SK-N-SH treated with all-trans-retinoic acid at 6 μM for 48 hours (cell line): ENCODE measurements around the gene MAPRE2.

Experiments
- ATAC-seq: fragments of 200-7000 bp; cut with Tn5 transposase; 3 replicates; pipeline ENCODE4 v1.9.1; 2020; ENCODE audit warnings: mild to moderate bottlenecking, moderate library complexity
- ARNTL ChIP-seq: fragments of 450-650 bp; formaldehyde crosslinking; IDR thresholded peaks from 2 replicates; pipeline ENCODE4 v1.5.0; 2020; ENCODE audit warnings: low read depth, mild to moderate bottlenecking, moderate library complexity, borderline replicate concordance
- BACH2 ChIP-seq: fragments of 250-450 bp; sonication (Bioruptor Pico); IDR thresholded peaks from 2 replicates; pipeline ENCODE4 v1.9.0; 2021; ENCODE audit warnings: mild to moderate bottlenecking, borderline replicate concordance
- CSDC2 ChIP-seq: fragments of 250-450 bp; sonication (Bioruptor Pico); IDR thresholded peaks from 2 replicates; pipeline ENCODE4 v1.5.0; 2020; ENCODE audit warnings: mild to moderate bottlenecking, moderate library complexity
- ESRRG ChIP-seq: fragments of 250-450 bp; sonication (Bioruptor Pico); IDR thresholded peaks from 2 replicates; pipeline ENCODE4 v1.6.1; 2021; ENCODE audit warnings: mild to moderate bottlenecking
- GLIS3 ChIP-seq: fragments of 250-450 bp; sonication (Bioruptor Pico); IDR thresholded peaks from 2 replicates; pipeline ENCODE4 v1.5.0; 2020; ENCODE audit warnings: mild to moderate bottlenecking, moderate library complexity
- ISL1 ChIP-seq: fragments of 250-450 bp; sonication (Bioruptor Pico); IDR thresholded peaks from 2 replicates; pipeline ENCODE4 v2.1.2; 2022; ENCODE audit warnings: mild to moderate bottlenecking, moderate library complexity
- OSR1 ChIP-seq: fragments of 250-450 bp; sonication (Bioruptor Pico); IDR thresholded peaks from 2 replicates; pipeline ENCODE4 v1.8.0; 2022; ENCODE audit warnings: moderate library complexity, mild to moderate bottlenecking, inconsistent platforms
- PPARA ChIP-seq: fragments of 250-450 bp; sonication (Bioruptor Pico); IDR thresholded peaks from 2 replicates; pipeline ENCODE4 v1.5.0; 2020; ENCODE audit warnings: mild to moderate bottlenecking, borderline replicate concordance
- RARB ChIP-seq: fragments of 250-450 bp; sonication (Bioruptor Pico); IDR thresholded peaks from 2 replicates; pipeline ENCODE4 v1.8.0; 2021; ENCODE audit warnings: mild to moderate bottlenecking, moderate library complexity
- SNAI2 ChIP-seq: fragments of 250-450 bp; sonication (Bioruptor Pico); IDR thresholded peaks from 2 replicates; pipeline ENCODE4 v1.5.0; 2020; ENCODE audit warnings: mild to moderate bottlenecking, moderate library complexity
- TCF4 ChIP-seq: fragments of 250-450 bp; sonication (Bioruptor Pico); IDR thresholded peaks from 2 replicates; pipeline ENCODE4 v1.8.0; 2021; ENCODE audit warnings: mild to moderate bottlenecking, moderate library complexity, borderline replicate concordance
- TOX ChIP-seq: fragments of 250-450 bp; sonication (Bioruptor Pico); IDR thresholded peaks from 2 replicates; pipeline ENCODE4 v1.8.0; 2021; ENCODE audit warnings: mild to moderate bottlenecking, moderate library complexity, borderline replicate concordance
- ZC3H10 ChIP-seq: fragments of 250-450 bp; sonication (Bioruptor Pico); IDR thresholded peaks from 2 replicates; pipeline ENCODE4 v1.5.1; 2021; ENCODE audit warnings: mild to moderate bottlenecking, moderate library complexity
- ZFP3 ChIP-seq: fragments of 250-450 bp; sonication (Bioruptor Pico); IDR thresholded peaks from 2 replicates; pipeline ENCODE4 v1.5.0; 2020; ENCODE audit warnings: mild to moderate bottlenecking, moderate library complexity
- ZFP30 ChIP-seq: fragments of 450-650 bp; formaldehyde crosslinking; IDR thresholded peaks from 2 replicates; pipeline ENCODE4 v1.5.0; 2022; ENCODE audit warnings: mild to moderate bottlenecking, moderate library complexity
- ZNF565 ChIP-seq: fragments of 450-650 bp; formaldehyde crosslinking; conservative IDR thresholded peaks from 2 replicates; pipeline ENCODE4 v1.5.0; 2020; ENCODE audit warnings: low read depth, mild to moderate bottlenecking, moderate library complexity
- ZNF8 ChIP-seq: fragments of 450-650 bp; formaldehyde crosslinking; IDR thresholded peaks from 2 replicates; pipeline ENCODE4 v1.5.0; 2020; ENCODE audit warnings: mild to moderate bottlenecking, moderate library complexity
- TF ChIP-seq, protein P1 (sequence below): fragments of 250-450 bp; sonication (Bioruptor Pico); IDR thresholded peaks from 2 replicates; pipeline ENCODE4 v1.8.0; 2020; ENCODE audit warnings: mild to moderate bottlenecking, moderate library complexity, borderline replicate concordance
- TF ChIP-seq, protein P2 (sequence below): fragments of 250-450 bp; sonication (Bioruptor Pico); IDR thresholded peaks from 2 replicates; pipeline ENCODE4 v1.5.1; 2021; ENCODE audit warnings: mild to moderate bottlenecking, moderate library complexity
- TF ChIP-seq, protein P3 (sequence below): fragments of 250-450 bp; sonication (Bioruptor Pico); IDR thresholded peaks from 2 replicates; pipeline ENCODE4 v1.5.0; 2020; ENCODE audit warnings: mild to moderate bottlenecking, moderate library complexity
- TF ChIP-seq, protein P4 (sequence below): fragments of 250-450 bp; sonication (Bioruptor Pico); IDR thresholded peaks from 2 replicates; pipeline ENCODE4 v1.8.0; 2021; ENCODE audit warnings: low read depth, mild to moderate bottlenecking, moderate library complexity, borderline replicate concordance

MAPRE2 gene

DNA sequence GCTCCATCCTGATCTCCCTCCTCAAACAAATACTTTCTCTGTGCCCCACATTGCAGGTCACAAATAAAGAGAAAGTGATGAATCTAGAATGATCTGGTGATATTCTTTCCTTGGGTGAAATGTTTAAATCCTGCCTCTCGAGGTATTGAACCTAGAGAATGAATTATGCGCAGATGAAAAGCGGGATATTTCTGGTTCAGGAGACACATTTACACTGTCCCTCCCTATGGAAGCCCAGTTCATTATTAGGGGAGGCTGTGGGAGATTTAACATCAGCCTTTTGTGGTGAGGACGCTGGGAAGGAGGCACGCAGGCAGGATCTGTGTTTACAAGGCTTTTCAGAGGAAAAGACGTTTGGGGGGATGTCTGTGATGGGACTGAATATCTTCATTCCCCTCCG, 20.6 kb downstream of the MAPRE2 start:
- no peak for ATAC-seq
- TF ChIP-seq OSR1 (no peak), ZNF565 (CRISPR knock-in tag) (no peak), ISL1 (CRISPR knock-in tag) (no peak), CSDC2 (no peak), RARB (CRISPR knock-in tag) (no peak), SNAI2 (CRISPR knock-in tag) (no peak), PPARA (CRISPR knock-in tag) (no peak), ZC3H10 (no peak), ARNTL (no peak), TOX (CRISPR knock-in tag) (no peak), GLIS3 (CRISPR knock-in tag) (no peak), ESRRG (CRISPR knock-in tag) (no peak)
- TF ChIP-seq, protein P1, sequence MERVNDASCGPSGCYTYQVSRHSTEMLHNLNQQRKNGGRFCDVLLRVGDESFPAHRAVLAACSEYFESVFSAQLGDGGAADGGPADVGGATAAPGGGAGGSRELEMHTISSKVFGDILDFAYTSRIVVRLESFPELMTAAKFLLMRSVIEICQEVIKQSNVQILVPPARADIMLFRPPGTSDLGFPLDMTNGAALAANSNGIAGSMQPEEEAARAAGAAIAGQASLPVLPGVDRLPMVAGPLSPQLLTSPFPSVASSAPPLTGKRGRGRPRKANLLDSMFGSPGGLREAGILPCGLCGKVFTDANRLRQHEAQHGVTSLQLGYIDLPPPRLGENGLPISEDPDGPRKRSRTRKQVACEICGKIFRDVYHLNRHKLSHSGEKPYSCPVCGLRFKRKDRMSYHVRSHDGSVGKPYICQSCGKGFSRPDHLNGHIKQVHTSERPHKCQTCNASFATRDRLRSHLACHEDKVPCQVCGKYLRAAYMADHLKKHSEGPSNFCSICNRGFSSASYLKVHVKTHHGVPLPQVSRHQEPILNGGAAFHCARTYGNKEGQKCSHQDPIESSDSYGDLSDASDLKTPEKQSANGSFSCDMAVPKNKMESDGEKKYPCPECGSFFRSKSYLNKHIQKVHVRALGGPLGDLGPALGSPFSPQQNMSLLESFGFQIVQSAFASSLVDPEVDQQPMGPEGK, result no peak
- TF ChIP-seq, protein P2, sequence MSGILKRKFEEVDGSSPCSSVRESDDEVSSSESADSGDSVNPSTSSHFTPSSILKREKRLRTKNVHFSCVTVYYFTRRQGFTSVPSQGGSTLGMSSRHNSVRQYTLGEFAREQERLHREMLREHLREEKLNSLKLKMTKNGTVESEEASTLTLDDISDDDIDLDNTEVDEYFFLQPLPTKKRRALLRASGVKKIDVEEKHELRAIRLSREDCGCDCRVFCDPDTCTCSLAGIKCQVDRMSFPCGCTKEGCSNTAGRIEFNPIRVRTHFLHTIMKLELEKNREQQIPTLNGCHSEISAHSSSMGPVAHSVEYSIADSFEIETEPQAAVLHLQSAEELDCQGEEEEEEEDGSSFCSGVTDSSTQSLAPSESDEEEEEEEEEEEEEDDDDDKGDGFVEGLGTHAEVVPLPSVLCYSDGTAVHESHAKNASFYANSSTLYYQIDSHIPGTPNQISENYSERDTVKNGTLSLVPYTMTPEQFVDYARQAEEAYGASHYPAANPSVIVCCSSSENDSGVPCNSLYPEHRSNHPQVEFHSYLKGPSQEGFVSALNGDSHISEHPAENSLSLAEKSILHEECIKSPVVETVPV (CRISPR knock-in tag), result no peak
- TF ChIP-seq, protein P3, sequence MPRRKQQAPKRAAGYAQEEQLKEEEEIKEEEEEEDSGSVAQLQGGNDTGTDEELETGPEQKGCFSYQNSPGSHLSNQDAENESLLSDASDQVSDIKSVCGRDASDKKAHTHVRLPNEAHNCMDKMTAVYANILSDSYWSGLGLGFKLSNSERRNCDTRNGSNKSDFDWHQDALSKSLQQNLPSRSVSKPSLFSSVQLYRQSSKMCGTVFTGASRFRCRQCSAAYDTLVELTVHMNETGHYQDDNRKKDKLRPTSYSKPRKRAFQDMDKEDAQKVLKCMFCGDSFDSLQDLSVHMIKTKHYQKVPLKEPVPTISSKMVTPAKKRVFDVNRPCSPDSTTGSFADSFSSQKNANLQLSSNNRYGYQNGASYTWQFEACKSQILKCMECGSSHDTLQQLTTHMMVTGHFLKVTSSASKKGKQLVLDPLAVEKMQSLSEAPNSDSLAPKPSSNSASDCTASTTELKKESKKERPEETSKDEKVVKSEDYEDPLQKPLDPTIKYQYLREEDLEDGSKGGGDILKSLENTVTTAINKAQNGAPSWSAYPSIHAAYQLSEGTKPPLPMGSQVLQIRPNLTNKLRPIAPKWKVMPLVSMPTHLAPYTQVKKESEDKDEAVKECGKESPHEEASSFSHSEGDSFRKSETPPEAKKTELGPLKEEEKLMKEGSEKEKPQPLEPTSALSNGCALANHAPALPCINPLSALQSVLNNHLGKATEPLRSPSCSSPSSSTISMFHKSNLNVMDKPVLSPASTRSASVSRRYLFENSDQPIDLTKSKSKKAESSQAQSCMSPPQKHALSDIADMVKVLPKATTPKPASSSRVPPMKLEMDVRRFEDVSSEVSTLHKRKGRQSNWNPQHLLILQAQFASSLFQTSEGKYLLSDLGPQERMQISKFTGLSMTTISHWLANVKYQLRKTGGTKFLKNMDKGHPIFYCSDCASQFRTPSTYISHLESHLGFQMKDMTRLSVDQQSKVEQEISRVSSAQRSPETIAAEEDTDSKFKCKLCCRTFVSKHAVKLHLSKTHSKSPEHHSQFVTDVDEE (CRISPR knock-in tag), result no peak
- TF ChIP-seq, protein P4, sequence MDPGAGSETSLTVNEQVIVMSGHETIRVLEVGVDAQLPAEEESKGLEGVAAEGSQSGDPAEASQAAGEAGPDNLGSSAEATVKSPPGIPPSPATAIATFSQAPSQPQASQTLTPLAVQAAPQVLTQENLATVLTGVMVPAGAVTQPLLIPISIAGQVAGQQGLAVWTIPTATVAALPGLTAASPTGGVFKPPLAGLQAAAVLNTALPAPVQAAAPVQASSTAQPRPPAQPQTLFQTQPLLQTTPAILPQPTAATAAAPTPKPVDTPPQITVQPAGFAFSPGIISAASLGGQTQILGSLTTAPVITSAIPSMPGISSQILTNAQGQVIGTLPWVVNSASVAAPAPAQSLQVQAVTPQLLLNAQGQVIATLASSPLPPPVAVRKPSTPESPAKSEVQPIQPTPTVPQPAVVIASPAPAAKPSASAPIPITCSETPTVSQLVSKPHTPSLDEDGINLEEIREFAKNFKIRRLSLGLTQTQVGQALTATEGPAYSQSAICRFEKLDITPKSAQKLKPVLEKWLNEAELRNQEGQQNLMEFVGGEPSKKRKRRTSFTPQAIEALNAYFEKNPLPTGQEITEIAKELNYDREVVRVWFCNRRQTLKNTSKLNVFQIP (CRISPR knock-in tag), result no peak

DNA sequence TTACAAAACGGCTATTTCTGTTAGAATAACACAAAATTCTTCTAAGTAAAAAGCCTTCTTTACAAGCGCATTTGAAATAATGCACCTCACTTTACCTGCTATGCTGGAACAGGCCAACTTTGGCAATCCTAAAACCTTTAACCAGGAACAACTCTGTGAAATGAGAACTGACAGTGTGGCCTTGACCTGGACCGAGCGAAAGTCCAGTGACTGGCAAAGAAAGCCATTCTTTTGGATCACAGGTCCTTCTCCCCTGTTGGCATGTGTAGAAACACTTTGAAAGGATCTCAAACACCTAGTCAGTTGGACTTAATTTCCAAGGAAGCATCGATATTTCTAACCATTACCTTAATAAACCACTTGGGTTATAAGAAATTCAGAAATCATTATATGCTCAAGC, 21.2 kb downstream of the MAPRE2 start:
- TF ChIP-seq, protein P3 (CRISPR knock-in tag), result no peak
- TF ChIP-seq CSDC2 (no peak), GLIS3 (CRISPR knock-in tag) (no peak), TOX (CRISPR knock-in tag) (no peak), ZNF8 (CRISPR knock-in tag) (no peak), ZNF565 (CRISPR knock-in tag) (no peak), BACH2 (CRISPR knock-in tag) (no peak), ARNTL (no peak), ZFP3 (CRISPR knock-in tag) (no peak), ZC3H10 (no peak), ZFP30 (CRISPR knock-in tag) (no peak), TCF4 (no peak), OSR1 (no peak), ESRRG (CRISPR knock-in tag) (no peak)
- TF ChIP-seq, protein P2 (CRISPR knock-in tag), result no peak
- TF ChIP-seq, protein P4 (CRISPR knock-in tag), result no peak
- ATAC-seq, result no peak
